Activated CD4-positive, alpha-beta T cell treated with anti-CD3 and anti-CD28 coated beads for 48 hours (primary cell): ENCODE data around the gene TTC28.
"Not testable (repeated sequence)": the region's sequence is repeated elsewhere in the genome, so short reads cannot be mapped to it uniquely, and the experiment has no call there.

Source experiments
- DNase-seq: peaks from one replicate; pipeline ENCODE4 v3.0.0-alpha.2; 2020

TTC28 gene

DNA sequence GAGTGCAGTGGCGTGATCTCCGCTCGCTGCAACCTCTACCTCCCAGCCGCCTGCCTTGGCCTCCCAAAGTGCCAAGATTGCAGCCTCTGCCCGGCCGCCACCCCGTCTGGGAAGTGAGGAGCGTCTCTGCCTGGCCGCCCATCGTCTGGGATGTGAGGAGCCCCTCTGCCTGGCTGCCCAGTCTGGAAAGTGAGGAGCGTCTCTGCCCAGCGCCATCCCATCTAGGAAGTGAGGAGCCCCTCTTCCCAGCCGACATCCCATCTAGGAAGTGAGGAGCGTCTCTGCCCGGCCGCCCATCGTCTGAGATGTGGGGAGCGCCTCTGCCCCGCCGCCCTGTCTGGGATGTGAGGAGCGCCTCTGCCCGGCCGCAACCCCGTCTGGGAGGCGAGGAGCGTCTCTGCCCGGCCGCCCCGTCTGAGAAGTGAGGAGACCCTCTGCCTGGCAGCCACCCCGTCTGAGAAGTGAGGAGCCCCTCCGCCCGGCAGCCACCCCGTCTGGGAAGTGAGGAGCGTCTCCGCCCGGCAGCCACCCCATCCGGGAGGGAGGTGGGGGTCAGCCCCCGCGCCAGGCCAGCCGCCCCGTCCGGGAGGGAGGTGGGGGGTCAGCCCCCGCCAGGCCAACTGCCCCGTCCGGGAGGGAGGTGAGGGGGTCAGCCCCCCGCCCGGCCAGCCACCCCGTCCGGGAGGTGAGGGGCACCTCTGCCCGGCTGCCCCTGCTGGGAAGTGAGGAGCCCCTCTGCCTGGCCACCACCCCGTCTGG lies 126.4 kb downstream of the TTC28 start:
- not testable (repeated sequence) for DNase-seq

DNA sequence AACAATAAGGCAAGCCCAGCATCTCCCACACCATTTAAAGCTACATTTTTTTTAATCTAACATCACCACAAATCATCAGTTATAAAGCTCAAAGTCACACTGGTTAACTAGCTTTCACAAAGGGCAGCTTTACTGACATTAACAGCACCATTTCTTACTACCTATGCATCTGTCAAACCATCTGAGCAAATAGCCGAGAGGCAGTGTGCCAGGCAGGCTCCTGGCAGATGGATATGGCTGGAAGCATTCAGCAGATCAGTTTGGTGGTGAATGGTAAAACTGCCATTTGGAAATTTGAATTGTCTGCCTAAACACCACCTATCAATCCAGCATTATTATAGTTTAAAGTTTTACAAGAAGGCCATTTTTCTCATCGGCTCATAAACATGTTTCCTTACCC lies 131.2 kb downstream of the TTC28 start:
- DNase-seq: no peak

DNA sequence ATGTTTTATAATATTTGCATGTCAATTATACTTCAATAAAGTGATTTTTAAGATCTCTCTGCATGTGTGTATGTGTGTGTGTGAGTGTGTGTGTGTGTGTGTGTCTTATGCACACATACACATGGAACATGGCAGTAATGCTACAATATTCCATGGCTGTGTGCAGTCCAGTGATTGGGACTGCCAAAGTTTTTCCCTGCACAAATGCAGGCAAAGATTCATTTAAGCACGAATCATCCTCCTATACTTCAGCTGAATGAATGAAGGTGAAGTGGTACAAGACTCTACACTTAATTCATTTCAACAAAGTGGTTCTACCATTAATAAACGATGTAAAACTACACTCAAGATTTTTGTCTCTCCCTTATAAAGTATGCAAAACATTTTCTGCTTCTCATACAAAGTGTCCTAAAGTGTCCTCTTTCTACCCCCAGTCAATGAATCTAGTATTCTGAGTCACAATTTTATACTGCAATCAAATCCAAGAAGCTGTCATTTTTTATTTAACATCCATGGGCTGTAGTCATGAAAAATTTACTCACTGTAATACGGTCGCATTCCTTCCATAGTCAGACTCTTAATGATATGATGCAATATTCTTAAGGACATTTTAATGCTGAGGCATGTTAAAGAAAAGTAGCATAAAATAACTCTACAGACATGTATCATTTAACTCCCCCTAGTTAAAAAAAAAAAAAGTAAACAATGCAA lies 132.4 kb downstream of the TTC28 start:
- DNase-seq: no peak

GRCh38 chr22:28544431-28544868 lies 135.2 kb downstream of the TTC28 start:
- no peak for DNase-seq

- DNase-seq: no peak
Observed at GRCh38 chr22:28542980-28543621, 136.5 kb downstream of the TTC28 start.

DNA sequence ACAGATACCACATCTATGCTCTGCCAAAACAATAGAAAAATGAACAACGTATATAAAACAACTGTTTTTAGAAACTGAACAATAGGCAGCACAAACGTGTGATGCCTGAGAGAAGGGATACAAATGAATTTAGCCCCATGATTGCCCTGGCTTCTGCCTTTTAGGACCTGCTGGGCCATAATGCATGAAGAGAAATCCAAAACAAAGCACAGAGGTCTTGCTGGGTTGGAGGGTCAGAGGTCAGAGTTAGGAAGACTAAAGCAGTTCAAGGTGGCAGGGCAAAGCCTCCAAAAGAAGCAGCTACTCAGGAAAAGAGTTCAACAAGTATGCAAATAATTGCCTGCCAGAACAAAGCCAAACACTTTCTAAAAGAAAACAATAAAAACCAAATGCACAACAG lies 138.5 kb downstream of the TTC28 start:
- no peak for DNase-seq

- no peak for DNase-seq
Observed at GRCh38 chr22:28538922-28539321, 140.7 kb downstream of the TTC28 start.

DNA sequence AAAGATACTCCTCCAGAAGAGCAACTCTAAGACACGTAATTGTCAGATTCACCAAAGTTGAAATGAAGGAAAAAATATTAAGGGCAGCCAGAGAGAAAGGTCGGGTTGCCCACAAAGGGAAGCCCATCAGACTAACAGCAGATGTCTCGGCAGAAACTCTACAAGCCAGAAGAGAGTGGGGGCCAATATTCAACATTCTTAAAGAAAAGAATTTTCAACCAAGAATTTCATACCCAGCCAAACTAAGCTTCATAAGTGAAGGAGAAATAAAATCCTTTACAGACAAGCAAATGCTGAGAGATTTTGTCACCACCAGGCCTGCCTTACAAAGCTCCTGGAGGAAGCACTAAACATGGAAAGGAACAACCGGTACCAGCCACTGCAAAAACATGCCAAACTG lies 149.1 kb downstream of the TTC28 start:
- not testable (repeated sequence) for DNase-seq

- DNase-seq: not testable (repeated sequence)
Observed at GRCh38 chr22:28529144-28529543, 150.5 kb downstream of the TTC28 start.

- no peak for DNase-seq
Observed at GRCh38 chr22:28521451-28521850, 158.2 kb downstream of the TTC28 start.

DNA sequence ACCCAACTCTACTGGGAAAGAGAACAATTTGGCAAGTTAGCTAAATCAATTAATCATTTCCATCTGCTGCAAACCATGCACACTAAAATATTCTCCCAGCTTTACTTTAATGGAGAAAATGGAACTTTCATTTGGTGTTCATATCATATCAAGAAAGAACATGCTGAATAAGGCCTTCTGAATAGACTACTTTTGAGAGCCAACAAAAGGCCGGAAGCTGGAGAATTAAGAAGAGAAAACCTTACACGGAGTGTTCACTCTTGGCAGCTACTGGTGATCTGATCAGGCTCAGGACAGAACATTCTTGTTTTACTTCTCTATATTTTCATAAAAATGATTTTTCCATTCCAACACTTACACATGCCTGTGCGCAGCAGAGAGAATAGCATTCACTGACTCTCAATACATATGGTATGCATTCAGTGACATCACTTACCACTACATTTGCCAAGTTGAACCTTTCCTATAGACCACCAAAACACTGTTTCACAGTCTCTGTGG lies 165.3 kb downstream of the TTC28 start:
- DNase-seq: no peak

DNA sequence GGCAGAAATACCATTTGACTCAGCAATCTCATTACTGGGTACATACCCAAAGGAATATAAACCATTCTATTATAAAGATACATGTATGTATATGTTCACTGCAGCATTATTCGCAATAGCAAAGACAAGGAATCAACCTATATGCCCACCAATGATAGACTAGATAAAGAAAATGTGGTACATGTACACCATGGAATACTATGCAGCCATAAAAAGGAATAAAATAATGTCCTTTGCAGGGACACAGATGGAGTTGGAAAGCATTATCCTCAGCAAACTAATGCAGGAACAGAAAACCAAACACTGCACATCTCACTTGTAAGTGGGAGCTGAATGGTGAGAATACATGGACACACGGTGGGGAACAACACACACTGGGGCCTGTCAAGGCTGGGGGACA lies 167.3 kb downstream of the TTC28 start:
- DNase-seq: not testable (repeated sequence)

DNA sequence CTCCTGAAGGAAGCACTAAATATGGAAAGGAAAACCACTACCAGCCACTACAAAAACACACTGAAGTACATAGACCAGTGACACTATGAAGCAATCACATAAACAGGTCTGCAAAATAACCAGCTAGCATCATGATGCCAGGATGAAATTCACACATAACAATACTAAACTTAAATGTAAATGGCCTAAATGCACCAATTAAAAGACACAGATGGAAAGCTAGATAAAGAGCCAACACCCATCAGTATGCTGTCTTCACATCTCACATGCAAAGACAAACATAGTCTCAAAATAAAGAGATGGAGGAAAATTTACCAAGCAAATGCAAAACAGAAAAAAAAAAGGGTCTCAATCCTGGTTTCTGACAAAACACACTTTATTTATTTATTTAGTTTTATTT lies 171.7 kb downstream of the TTC28 start:
- no peak for DNase-seq

DNA sequence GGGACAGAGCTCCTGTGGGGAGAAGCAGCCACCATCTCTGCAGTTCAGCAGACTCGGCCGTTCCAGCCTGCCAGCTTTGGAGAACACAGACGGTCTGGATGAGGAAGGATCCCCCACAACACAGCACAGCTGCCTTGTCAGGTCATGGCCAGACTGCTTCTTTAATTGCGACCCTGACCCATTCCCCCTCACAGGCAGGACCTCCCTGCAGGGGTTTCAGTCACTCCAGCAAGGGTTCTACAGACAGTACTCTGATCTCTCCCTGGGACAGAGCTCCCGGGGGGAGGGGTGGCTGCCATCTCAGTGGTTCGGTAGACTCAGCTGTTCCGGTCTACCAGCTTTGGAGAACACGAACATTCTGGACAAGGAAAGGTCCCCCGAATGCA lies 173.5 kb downstream of the TTC28 start:
- DNase-seq: no peak

- DNase-seq: no peak
Observed at GRCh38 chr22:28505416-28506149, 174.1 kb downstream of the TTC28 start.

- DNase-seq: no peak
Observed at GRCh38 chr22:28500006-28500405, 179.6 kb downstream of the TTC28 start.

GRCh38 chr22:28498044-28498443 lies 181.6 kb downstream of the TTC28 start:
- DNase-seq: no peak

- DNase-seq: no peak
Observed at GRCh38 chr22:28497188-28497587, 182.5 kb downstream of the TTC28 start.

DNA sequence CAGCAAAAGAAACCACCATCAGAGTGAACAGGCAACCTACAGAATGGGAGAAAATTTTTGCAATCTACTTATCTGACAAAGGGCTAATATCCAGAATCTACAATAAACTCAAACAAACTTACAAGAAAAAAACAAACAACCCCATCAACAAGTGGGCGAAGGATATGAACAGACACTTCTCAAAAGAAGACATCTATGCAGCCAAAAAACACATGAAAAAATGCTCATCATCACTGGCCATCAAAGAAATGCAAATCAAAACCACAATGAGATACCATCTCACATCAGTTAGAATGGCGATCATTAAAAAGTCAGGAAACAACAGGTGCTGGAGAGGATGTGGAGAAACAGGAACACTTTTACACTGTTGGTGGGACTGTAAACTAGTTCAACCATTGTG lies 188.4 kb downstream of the TTC28 start:
- DNase-seq: not testable (repeated sequence)

DNA sequence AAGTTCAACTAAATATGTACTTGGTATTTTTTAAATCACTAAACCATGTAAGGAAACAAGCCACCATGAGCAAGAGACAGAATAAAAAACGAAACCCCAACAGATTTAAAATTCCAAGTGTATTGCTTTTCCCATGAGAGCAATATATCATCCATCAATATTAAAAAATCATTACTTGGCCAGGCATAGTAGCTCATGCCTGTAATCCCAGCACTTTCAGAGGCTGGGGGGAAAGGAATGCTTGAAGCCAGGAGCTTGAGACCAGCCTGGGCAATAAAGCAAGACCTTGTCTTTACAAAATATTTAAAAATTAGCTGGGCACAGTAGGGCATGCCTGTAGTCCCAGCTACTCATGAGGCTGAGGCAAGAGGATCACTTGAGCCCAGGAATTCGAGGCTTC lies 190.8 kb downstream of the TTC28 start:
- no peak for DNase-seq

DNA sequence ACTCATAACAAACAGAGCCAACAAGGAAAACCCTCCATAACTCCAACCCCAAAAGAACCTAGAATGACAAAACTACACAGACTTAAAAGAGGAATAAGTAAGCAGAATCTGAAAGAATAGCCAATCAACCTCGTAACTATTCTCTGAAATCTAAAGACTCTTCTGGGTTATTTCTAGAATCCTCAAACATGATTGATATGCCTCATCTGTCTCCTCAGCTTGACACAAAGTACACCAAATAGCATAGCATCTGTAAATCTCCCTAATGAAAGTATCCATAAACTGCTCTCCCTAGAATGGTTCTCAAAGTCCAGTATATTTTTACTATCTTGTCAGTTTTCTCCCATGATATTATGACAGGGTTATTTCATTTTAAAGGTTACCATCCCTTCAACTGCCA lies 195.0 kb downstream of the TTC28 start:
- DNase-seq: no peak

GRCh38 chr22:28481725-28482124 lies 197.9 kb downstream of the TTC28 start:
- no peak for DNase-seq
